Panc1 (cell line): Measurements from ENCODE around the gene CYP2J2. TPM values are rescaled to one million over a fixed set of nuclear protein-coding genes. Genes with fewer than 3 reads are reported as not detected.

Experiments used
- ATAC-seq: fragments of 200-7000 bp; cut with Tn5 transposase; 2 replicates; pipeline ENCODE4 v1.9.1; 2020; ENCODE audit warnings: mild to moderate bottlenecking, moderate library complexity
- BruUV-seq: library from RNA; stranded (reverse); fragments of 400-500 nt; replicated peaks from 2 replicates; lab custom pipeline; 2021; lab: Mats Ljungman, UMichigan
- CTCF ChIA-PET: fragments of 300-600 bp; sonication (Branson Sonifier 250); formaldehyde crosslinking; loops from one replicate; lab custom pipeline; 2022; ENCODE audit warnings: antibody characterized with exemption; lab: Charles Lee
- POLR2A ChIA-PET: fragments of 300-600 bp; sonication (Branson Sonifier 250); formaldehyde crosslinking; loops from one replicate; lab custom pipeline; 2022; ENCODE audit warnings: antibody characterized with exemption; lab: Charles Lee
- DNase-seq: peaks from one replicate; pipeline ENCODE4 v3.0.0-alpha.2; 2010; ENCODE audit warnings: low read depth, low spot score
- H3K27ac ChIP-seq: 2 replicates; pipeline ENCODE4 v1.5.1; 2011; ENCODE audit warnings: mild to moderate bottlenecking, low read length, inconsistent platforms
- H3K27me3 ChIP-seq: fragments of 200-500 bp; sonication (Bioruptor generic); 2 replicates; pipeline ENCODE4 v1.6.0; 2014; ENCODE audit warnings: low read length, inconsistent platforms; ENCODE audit not compliant: control insufficient read depth, insufficient read depth
- H3K36me3 ChIP-seq: fragments of 200-500 bp; sonication (Bioruptor generic); 2 replicates; pipeline ENCODE4 v1.5.1; 2014; ENCODE audit warnings: inconsistent platforms, mild to moderate bottlenecking, low read length, moderate library complexity; ENCODE audit not compliant: control insufficient read depth, insufficient read depth
- H3K4me1 ChIP-seq: 2 replicates; pipeline ENCODE4 v1.5.1; 2011; ENCODE audit warnings: inconsistent platforms, mild to moderate bottlenecking, low read length, moderate library complexity; ENCODE audit not compliant: control insufficient read depth, insufficient read depth
- H3K4me3 ChIP-seq, 2 experiments: 2 replicates each; pipeline ENCODE4 v1.5.1; 2011 to 2012; ENCODE audit warnings: low read depth in 2 of 2, low read length in 2 of 2, mild to moderate bottlenecking in 2 of 2, inconsistent platforms in 1 of 2, moderate library complexity in 1 of 2
- H3K9me3 ChIP-seq: fragments of 200-500 bp; sonication (Bioruptor generic); 2 replicates; pipeline ENCODE4 v1.5.1; 2014; ENCODE audit warnings: low read depth, mild to moderate bottlenecking, inconsistent platforms, low read length, moderate library complexity; ENCODE audit not compliant: control insufficient read depth, insufficient read depth
- CTCF ChIP-seq: fragments of 450-650 bp; IDR thresholded peaks from 2 replicates; pipeline ENCODE4 v1.5.1; 2017; ENCODE audit warnings: mild to moderate bottlenecking
- POLR2AphosphoS5 ChIP-seq: IDR thresholded peaks from 2 replicates; pipeline ENCODE4 v1.6.1; 2012; ENCODE audit warnings: mild to moderate bottlenecking, low read depth, low read length, moderate library complexity
- REST ChIP-seq, 2 experiments: IDR thresholded peaks; 2 replicates each; pipeline ENCODE4 v1.6.1; 2011 to 2012; ENCODE audit warnings: low read depth in 2 of 2, control low read depth in 1 of 2, low read length in 1 of 2, mild to moderate bottlenecking in 1 of 2, moderate library complexity in 1 of 2; ENCODE audit not compliant: insufficient read depth in 1 of 2
- SIN3A ChIP-seq: IDR thresholded peaks from 2 replicates; pipeline ENCODE4 v1.6.1; 2012; ENCODE audit warnings: low read depth, mild to moderate bottlenecking, low read length, moderate library complexity, borderline replicate concordance; ENCODE audit not compliant: insufficient read depth
- TCF7L2 ChIP-seq: IDR thresholded peaks from 2 replicates; pipeline ENCODE4 v1.6.1; 2011; ENCODE audit warnings: mild to moderate bottlenecking, low read depth, low read length, inconsistent platforms
- in situ Hi-C: cut with HindIII; loops from 2 replicates; pipeline ENCODE4 v1.10.0; 2016; ENCODE audit warnings: low sequenced_read_pairs, low pct_unique_long_range_greater_than_20kb
- intact Hi-C: fragments of 100-400 bp; cut with micrococcal nuclease; formaldehyde crosslinking; loops from one replicate; pipeline ENCODE4 v1.10.0; 2022; ENCODE audit not compliant: unreplicated experiment
- total RNA-seq: library from RNA; stranded (reverse); gene quantifications from one replicate; pipeline ENCODE4 v1.2.1, GENCODE V29; 2021; ENCODE audit not compliant: unreplicated experiment

The CYP2J2 gene
- total RNA-seq, 1 experiment from 2014 or later = not detected

GRCh38 chr1:59846895-59847282 is 79.7 kb downstream of the CYP2J2 start:
- Histone ChIP-seq H3K4me1 (no peaks in the 10 kb centered on the region), H3K4me3 (no peak overlapping the region), H3K27ac (no peak overlapping the region), H3K27me3 (no peaks in the 10 kb centered on the region), H3K36me3 (no peaks in the 10 kb centered on the region; the same call in 1 of the 2 replicates), H3K9me3 (no peaks in the 10 kb centered on the region)
- in situ Hi-C loops = no loop called here
- ChIA-PET CTCF (no interaction called here), POLR2A (no interaction called here)
- no peak for ATAC-seq
- TF ChIP-seq CTCF = no peak
- no peak for TF ChIP-seq POLR2AphosphoS5
- no peak for TF ChIP-seq TCF7L2
- TF ChIP-seq SIN3A = no peak
- no peak for TF ChIP-seq REST (IDR thresholded peaks at IDR 0.05; ENCODE audit: insufficient read depth in 1 of 2, low read depth in 2 of 2, low read length in 1 of 2)
- DNase-seq = no peak
- no TSS peak for BruUV-seq
- intact Hi-C loops = no loop called here

- in situ Hi-C loops = no loop called here
- ATAC-seq = no peak
- H3K27me3 ChIP-seq = no peaks in the 10 kb centered on the region
- ChIA-PET POLR2A (no interaction called here), CTCF (no interaction called here)
- no TSS peak for BruUV-seq
- H3K4me3 ChIP-seq = no peak overlapping the region
- intact Hi-C loops = no loop called here
- H3K27ac ChIP-seq = no peak overlapping the region
- H3K36me3 ChIP-seq = no peaks in the 10 kb centered on the region; the same call in 1 of the 2 replicates
- TF ChIP-seq CTCF = no peak
- TF ChIP-seq POLR2AphosphoS5 = no peak
- no peak for TF ChIP-seq TCF7L2
- no peak for TF ChIP-seq REST (IDR thresholded peaks at IDR 0.05; ENCODE audit: insufficient read depth in 1 of 2, low read depth in 2 of 2, low read length in 1 of 2)
- TF ChIP-seq SIN3A = no peak
- H3K9me3 ChIP-seq = no peaks in the 10 kb centered on the region
- no peaks in the 10 kb centered on the region for H3K4me1 ChIP-seq
- DNase-seq = no peak
Measured at GRCh38 chr1:59846209-59846894, 80.2 kb downstream of the CYP2J2 start.
